ENCODE measurements around the gene MBD3.

MBD3 gene

DNA sequence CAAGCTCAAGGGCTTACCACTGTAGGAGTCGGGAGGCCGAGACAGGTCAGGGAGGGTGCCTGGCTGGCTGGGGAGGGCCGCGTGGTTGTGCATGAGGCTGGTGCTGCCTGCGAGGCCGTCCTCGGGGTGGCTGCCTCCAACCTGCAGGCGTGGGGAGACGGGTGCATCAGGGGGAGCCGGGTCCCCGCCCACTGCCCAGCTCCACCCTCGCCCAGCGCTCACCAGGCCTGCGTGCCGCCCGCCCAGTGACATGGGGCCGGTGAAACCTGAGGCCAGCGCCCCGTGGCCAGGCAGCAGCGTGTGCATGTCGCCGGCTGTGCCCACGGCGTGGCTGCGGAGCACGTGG, 26.4 kb upstream of the MBD3 start:
- no peak for DNase-seq (ENCODE audit: low spot score)

DNA sequence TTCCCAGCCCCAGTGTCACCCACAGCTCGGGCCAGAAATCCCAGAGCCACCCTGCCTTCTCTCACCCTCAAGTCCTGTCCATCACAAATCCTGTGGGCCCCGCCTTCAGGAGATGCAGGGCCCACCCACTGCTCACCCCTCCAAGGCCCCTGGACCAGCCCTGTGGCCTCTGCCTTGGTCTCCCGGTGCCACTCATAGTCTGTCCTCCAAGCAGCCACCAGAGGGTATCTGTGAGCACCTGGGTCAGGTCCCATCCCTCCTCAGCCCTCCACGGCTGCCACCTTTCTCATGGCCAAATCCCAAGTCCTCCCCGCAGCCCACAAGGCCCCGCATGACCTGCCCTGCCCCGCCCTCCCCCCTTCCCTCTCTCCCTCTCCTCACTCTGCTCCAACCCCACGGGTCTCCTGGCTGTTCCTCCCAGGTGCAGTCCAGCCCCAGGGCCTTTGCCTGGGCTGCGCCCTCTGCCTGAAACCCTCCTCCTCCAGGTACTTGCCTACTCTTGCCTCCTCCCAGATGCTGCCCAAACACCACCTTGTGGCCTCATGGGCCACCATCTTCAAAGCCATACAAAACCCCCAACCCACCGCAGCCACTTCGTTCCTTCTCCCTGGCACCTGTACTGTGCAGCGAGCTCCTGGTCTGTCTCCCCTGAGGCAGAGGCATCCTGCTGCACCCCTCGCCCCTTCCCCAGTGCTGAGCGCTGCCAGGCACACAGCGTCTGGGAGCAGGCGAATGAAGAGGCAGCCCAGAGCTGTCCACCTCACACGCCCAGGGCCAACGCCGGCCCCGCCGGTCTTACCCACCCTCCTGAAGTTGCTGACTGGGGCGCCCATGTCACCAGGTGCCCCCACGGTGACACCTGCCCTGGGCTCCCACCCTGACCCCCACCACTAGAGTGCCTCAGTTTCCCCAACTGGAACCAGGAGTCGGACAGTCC, 25.8 kb upstream of the MBD3 start:
- DNase-seq (ENCODE audit: low spot score) = no peak

DNA sequence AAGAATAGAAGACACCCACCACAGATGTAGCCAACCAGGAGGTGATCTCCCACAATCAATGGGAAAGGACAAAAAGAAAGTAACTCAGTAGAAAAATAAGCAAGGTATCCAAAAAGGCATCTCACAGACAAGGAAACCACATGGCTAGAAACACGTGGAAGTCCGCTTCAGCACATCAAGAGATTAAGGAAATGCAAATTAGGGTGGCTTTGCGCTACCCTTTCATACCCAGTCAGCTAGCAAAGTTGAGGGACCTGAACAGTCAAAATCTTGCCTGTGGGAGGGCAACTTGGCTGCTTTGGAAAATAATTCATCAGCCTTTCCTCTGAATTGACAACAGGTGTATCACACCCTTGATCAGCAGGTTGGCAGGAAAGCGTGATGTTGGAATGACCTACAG, 24.2 kb upstream of the MBD3 start:
- no peak for DNase-seq (ENCODE audit: low spot score)

DNA sequence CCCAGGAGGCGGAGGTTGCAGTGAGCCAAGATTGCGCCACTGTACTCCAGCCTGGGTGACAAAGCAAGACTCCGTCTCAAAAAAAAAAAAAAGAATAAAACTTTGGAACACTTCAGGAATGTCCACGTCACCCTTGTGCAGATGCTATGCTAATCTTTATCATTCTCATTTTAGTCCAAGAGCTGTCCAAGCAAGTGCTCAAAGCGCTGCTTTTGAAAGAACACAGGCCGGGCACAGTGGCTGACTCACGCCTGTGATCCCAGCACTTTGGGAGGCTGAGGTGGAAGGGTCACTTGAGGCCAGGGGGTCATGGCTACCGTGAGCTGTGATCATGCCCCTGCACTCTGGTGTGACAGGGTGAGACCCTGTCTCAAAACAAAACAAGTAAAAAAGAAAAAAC, 23.7 kb upstream of the MBD3 start:
- DNase-seq (ENCODE audit: low spot score) = no peak

DNA sequence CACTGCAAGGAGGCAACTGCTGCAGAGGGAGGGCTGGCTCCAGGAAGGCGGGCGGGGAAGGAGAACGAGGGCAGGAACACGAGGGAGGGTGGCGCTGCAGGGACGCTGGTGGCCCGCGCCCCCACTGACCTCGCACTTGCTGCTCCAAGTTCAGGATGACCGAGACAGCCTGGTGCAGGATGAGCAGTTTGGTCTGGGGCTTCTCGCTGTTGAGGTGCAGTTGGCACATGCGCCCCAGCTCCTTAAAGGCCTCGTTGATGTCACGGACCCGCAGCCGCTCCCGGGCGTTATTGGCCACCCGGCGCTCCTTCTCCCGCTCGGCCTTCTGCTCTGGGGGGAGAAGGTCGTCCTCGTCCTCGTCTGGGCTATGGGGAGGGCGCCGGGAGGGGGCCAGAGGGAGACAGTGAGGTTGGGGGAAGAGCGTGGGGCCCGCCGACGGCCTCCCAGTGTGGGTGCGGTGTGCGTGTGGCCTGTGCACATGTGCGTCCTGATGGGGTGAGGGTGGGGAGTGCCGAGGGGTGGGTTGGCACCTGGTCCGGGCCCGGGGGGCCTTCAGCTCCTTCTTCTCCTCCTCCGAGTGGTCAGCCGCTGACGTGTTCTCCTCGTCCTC, 22.6 kb upstream of the MBD3 start:
- DNase-seq (ENCODE audit: low spot score) = no peak

DNA sequence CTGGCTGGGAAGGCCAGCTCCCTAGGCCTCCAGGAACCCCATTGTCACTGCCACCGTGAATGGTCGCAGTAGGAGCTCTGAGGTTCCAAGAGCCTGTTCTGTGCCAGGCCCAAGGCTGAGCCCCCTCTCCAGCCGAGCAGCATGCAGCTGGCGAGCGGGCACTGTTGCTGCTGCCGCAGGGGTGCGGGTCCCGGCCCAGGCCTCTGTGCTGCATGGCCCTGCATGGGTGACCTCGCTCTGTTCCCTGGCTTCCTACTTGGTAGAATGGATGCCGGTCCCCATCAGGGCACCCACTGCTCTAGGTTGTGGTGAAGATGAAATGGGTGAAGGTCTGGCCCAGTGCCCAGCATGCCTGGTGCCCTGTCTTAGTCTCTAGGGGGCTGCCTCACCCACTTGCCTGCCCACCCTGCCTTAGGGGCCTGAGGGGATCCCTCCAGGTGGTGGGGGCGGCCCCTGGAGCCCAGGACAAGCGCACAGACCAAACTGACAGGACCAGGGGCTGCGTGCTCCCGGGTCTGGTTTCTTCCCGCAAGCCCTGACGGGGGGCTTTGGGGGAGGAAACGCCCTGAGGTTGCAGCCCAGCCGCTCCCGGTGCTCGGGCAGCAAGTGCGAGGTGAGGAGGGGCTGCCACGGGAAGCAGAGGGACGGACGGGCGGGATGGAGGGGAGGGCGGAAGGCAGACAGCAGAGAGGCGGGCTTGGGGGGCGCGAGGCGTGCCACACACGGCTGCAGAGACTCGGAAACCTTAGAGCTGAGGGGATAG, 21.3 kb upstream of the MBD3 start:
- DNase-seq (ENCODE audit: low spot score) = no peak

DNA sequence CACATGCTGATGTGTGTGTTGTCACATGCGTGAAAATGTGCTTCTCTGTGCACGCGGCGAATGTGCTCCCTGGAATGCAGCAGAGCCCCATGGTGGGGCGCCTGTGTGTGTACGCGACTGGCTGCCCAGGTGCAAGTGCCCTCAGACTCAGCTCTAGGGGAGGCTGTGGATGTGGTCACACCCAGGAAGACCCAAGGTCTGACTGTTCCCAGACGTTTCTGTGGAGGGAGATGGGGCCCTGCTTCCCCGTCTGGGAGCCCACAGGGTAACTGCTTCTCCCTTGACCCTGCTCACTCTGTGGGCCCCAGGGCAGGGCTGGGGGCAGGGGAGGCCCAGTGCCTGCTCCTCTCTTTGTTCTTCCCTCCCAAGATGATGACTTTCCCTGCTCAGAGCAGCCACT, 20.5 kb upstream of the MBD3 start:
- DNase-seq (ENCODE audit: low spot score) = no peak

DNA sequence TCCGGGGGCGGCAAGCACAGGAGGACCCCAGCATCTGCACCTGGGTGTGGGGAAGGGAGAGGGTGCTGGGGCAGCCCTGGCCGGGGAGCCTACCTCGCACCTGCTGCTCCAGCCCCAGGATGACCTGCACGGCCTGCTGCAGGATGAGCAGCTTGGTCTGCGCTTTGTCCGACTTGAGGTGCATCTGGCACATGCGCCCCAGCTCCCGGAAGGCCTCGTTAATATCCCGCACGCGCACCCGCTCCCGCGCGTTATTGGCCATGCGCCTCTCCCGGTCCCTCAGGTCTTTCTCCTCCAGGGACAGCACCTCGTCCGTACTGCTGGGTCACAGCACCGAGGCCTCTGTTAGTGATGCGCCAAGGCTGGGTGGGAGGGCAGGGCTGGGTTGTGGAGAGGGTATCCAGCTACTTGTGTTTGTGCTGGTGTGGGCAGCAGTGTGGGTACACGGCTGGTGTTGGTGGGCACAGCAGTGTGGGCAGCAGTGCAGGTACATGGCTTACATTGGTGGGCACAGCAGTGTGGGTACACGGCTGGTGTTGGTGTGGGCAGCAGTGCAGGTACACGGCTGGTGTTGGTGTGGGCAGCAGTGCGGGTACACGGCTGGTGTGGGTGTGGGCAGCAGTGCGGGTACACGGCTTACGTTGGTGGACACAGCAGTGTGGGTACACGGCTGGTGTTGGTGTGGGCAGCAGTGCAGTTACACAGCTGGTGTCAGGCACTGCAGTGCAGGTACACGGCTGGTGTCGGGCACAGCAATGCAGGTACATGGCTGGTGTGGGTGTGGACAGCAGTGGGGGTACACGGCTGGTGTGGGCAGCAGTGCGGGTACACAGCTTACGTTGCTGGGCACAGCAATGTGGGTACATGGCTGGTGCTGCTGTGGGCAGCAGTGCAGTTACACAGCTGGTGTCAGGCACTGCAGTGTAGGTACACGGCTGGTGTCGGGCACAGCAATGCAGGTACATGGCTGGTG, 19.7 kb upstream of the MBD3 start:
- no peak for DNase-seq (ENCODE audit: low spot score)

DNA sequence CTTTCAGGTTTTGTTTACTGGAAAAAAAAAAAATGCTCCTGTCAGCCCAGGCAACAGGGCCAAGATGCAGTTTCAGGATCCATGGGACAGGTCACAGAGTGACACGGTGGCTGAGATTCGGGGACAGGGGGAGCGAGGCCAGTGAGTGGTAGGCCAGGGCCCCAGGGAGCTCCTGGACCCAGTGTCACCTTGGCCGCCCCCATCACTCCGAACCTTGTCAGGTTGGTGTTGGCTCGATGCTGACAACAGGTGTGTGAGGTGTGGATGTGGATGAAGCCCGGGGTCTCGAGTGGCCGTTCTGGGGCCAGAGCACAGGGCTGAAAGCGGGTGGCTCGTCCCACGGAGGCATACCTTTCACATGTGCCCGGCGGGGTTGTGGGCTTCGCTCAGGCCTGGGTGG, 18.7 kb upstream of the MBD3 start:
- DNase-seq (ENCODE audit: low spot score) = no peak

DNA sequence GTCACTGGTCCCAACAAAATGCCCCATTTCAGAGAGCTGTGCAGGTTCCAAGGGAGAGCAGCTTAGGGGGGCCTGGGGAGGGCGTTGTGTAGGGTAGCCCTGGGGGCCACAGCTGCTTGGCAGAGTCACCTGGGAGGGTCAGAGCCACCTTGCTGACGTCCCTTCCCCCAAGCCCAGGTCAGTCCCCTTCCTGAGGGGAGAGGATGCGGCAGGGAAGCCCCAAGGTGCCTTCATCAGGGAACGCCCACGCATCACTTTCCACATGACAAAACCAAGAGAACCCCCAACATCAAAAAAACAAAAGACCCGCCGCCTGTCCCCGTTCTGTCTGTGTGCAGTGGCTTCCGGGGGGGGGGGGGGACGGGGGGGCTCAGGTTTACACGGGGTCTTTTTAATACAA, 17.9 kb upstream of the MBD3 start:
- DNase-seq (ENCODE audit: low spot score) = no peak

DNA sequence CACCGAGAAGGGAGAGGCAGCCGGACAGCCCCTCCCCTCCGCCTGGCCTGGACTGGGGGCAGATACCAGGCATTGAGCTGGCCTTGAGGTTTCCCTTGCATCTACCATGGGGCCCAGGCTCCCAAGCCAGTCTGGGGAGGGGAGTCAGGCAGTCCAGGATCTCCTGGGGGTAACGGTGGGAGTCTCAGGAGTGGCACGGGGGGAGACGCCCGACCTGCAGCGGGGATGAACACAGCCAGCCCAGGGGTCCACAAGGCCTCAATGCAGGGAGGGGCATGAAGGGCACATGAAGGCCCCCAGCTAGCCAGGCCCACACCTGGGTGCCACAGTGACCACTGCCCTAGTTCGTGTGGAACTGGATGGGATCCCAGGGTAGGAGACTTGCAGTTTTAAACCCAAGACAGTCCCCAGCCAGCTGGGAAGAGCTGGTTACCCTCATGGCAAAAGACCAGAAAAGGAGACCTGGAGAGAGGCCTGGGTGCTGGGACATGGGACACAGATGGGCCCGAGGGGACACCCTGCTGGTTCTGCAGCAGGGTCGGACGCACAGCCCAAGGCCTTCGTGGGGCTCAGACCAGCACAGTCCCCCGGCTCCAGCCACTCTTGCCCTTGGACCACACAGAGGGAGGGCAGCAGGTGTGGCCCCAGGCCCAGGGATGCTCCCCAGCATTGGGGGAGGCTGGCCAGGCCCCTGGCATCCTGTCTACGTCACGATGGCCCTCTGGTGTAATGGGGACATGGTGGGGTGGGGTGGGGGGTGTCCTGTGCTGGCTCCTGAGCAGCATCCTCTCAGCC, 17.2 kb upstream of the MBD3 start:
- DNase-seq (ENCODE audit: low spot score) = no peak

DNA sequence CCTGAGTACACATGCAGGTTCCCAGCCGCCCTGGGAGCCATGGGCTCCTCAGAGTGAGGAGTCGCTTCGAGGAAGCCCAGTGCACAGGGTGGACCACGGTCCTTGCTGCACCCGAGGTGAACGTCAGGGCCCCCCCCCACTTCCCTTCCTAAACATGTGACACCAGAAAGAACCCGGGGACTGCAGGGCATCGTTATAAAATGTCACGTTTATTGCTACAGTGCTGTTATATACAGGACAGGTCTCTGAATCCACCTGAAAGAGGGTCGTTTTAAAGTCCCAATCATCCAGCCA, 16.4 kb upstream of the MBD3 start:
- DNase-seq (ENCODE audit: low spot score) = no peak

DNA sequence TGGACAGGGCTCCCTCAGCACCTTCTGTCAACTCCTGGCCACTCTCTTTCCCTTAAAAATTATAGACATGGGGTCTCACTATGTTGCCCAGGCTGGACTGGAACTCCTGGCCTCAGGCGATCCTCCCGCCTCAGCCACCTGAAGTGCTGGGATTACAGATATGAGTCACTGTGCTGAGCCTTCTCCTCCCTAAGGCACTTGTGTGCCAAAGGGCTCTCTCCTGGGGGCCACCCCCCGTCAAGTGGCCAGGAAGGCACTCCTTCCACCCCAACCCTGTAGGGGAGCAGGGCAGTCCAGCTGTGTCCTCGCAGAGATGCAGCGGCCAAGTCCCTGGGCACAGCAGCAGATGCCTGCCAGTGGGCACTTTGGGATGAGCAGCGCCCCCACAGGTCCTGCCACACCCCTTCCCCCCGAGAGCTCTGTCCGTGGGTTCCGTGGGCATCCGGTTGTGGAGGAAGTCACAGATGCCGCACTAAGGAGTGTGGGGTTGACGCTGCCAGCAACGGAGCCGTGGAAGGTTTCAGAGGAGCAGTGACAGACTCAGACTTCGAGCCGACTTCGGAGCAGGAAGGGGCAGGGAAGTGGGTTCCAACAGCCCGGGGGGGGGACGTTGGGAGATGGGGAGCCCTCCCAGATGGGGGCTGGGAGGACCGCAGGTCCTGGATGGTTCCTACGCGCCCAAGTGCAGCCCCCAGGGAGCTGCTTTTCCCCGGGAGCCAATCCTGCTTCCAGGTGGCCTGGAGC, 15.9 kb upstream of the MBD3 start:
- peak; percentile 12 for DNase-seq (ENCODE audit: low spot score)

DNA sequence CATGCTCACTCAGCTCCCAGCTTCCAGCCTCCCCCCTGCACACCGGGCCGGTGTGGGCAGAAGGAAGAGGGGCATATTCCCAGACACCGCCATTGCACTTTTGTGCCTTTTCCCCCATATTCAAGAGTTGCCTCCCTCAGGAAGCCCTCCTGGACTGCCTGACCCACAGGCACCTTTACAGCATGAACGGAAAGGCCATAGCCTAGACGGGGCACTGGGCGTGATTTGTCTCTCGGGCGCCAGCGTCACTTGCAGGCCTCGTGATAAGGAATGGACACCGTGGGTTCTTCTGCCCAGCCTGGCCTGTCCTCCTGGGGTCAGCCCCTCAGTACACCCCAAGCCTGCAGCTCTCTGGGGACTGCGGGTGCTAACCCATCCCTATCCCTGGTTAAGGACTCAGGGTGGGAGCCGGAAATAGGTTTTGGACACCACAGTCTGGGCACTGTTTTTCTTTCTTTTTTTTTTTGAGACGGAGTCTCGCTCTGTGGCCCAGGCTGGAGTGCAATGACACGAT, 13.5 kb upstream of the MBD3 start:
- DNase-seq (ENCODE audit: low spot score) = no peak

DNA sequence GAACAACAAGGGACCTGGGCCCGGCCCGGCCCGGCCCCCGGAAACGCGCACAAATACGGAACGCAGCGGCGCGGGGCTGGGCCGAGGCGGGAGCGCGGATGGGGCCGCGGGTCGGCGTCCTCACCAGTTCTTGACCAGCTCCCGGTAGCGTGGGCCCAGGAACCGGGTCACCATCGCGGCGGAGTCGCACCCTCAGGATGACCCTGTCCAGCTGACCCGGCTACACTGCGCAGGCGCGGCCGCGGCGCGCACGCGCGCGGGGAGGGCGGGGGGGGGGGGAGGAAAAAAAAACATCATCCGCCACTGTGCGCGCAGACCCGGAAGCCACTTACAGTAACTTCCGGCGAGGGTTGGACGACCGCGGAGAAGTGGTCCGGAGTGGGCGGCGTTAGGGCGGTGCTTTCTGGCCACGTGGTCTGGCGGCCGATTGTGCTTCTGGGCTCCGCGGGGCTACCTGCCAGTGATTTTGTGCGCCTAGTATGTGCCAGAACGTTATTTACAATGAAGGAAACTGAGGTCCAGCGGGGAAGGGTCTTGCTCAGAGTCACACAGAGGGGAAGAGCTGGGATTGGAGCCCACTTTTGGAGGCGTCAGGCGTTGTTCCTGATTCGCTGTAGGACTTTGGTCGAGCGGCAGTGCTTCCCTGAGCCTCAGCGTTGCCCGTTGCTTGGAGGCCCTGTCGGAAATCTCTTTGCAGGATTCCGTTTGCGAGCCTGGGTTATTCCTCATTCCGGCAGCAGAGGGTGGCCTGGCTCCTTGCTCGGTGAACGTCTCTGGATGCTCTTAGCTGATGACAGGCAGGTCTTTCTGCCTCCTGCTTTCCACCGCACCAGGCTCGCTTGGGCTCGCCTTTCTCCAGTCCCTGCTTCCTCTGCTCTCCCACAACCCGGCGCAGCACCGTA, 12.8 kb upstream of the MBD3 start, which contains the start of gene UQCR11:
Gene UQCR11, minus strand, starts transcription at position 227 of the 902 bp plus-strand sequence. Its CDS starts 53 bp downstream, at position 174.
- peak; percentile 96 for DNase-seq (ENCODE audit: low spot score)

DNA sequence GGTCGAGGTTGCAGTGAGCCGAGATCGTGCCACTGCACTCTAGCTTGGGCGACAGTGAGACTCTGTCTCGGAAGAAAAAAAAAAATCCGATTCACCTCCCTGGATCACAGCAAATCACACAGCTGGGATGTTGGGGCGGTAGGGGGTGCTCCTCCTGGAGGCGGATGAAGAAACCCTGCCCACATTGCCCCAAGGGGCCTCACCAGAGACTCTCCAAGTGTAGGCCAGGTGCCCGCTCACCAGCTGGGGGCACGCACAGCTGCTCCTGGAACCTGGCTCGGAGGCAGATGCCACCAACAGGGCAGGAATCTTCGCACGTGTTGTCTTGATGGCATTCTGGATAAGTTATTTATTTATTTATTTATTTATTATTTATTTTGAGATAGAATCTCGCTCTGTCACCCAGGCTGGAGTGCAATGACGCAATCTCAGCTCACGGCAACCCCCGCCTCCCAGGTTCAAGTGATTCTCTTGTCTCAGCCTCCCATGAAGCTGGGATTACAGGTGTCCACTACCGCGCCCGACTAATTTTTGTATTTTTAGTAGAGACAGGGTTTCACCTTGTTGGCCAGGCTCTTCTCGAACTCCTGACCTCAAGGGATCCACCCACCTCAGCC, 9.5 kb upstream of the MBD3 start:
- no peak for DNase-seq (ENCODE audit: low spot score)

DNA sequence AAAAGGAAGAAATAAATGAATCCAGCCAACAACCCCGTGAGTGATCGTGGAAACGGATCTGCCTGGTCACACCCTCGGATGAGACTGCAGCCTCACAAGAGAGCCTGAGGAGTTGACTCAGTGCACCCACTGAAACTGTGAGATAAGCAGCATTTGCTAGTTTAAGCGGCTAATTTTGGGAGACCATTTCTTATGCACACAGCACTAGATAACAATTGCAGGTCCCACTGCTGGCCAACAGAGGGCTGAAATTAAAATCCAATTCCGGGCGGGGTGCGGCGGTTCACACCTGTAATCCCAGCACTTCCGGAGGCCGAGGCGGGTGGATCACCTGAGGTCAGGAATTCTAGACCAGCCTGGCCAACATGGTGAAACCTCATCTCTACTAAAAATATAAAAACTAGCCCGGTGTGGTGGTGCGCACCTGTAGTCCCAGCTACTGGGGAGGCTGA, 9.0 kb upstream of the MBD3 start:
- no peak for DNase-seq (ENCODE audit: low spot score)

DNA sequence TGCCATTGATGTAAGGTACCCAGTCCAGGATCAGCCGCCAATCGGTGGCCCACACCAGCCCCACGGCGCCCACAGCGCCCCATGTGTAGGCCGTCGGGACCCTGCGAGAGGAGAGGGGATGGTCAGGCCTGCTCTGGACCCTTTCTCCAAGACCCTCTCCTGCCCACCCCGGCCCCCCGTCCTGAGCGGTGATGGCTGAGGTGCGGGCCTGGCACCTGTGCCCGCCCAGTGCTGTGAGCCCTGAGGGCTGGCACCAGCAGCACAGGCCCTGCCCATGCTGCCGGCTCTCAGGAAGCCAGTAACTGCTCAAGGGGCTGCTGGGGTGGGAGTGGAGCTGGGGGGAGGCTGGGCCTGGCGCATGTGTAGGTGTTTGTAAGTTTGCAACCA, 6.8 kb upstream of the MBD3 start:
- no peak for DNase-seq (ENCODE audit: low spot score)
